GM18861 (cell line): ENCODE results near the gene ZDHHC14.

Source experiments
- ATAC-seq: cut with Tn5 transposase; IDR thresholded peaks from one replicate; pipeline ENCODE4 v1.9.1; 2021; ENCODE audit not compliant: unreplicated experiment

The ZDHHC14 gene

GRCh38 chr6:157659536-157660271 is 278.7 kb downstream of the ZDHHC14 start:
- no peak for ATAC-seq

- no peak for ATAC-seq
Measured at GRCh38 chr6:157660414-157660813, 279.4 kb downstream of the ZDHHC14 start.

GRCh38 chr6:157661652-157662051 is 280.7 kb downstream of the ZDHHC14 start:
- ATAC-seq, result no peak

GRCh38 chr6:157663261-157663660 is 282.3 kb downstream of the ZDHHC14 start:
- ATAC-seq, result no peak

GRCh38 chr6:157665180-157665579 is 284.2 kb downstream of the ZDHHC14 start:
- no peak for ATAC-seq

GRCh38 chr6:157666729-157667128 is 285.7 kb downstream of the ZDHHC14 start:
- ATAC-seq, result no peak

- ATAC-seq, result no peak
Measured at GRCh38 chr6:157667211-157668008, 286.4 kb downstream of the ZDHHC14 start.

- ATAC-seq, result no peak
Measured at GRCh38 chr6:157668009-157668401, 287.0 kb downstream of the ZDHHC14 start.

GRCh38 chr6:157668713-157669112 is 287.7 kb downstream of the ZDHHC14 start:
- ATAC-seq, result no peak

- no peak for ATAC-seq
Measured at GRCh38 chr6:157669323-157669722, 288.3 kb downstream of the ZDHHC14 start.

- no peak for ATAC-seq
Measured at GRCh38 chr6:157669747-157670216, 288.8 kb downstream of the ZDHHC14 start.

GRCh38 chr6:157670466-157671186 is 289.6 kb downstream of the ZDHHC14 start:
- no peak for ATAC-seq

GRCh38 chr6:157672726-157673412 is 291.9 kb downstream of the ZDHHC14 start:
- no peak for ATAC-seq

GRCh38 chr6:157673596-157673995 is 292.6 kb downstream of the ZDHHC14 start:
- no peak for ATAC-seq

- ATAC-seq, result no peak
Measured at GRCh38 chr6:157674061-157674460, 293.1 kb downstream of the ZDHHC14 start.

- no peak for ATAC-seq
Measured at GRCh38 chr6:157675831-157676230, 294.8 kb downstream of the ZDHHC14 start.

- ATAC-seq, result no peak
Measured at GRCh38 chr6:157676241-157676640, 295.3 kb downstream of the ZDHHC14 start.

- no peak for ATAC-seq
Measured at GRCh38 chr6:157677235-157677634, 296.2 kb downstream of the ZDHHC14 start.

GRCh38 chr6:157679605-157680580 is 298.9 kb downstream of the ZDHHC14 start:
- ATAC-seq, result no peak
